Osteoblast (primary cell): ENCODE data around the gene ADAM12. TPM values are rescaled to one million over a fixed set of nuclear protein-coding genes. Genes with fewer than 3 reads are reported as not detected.

ENCODE experiments used
- DNase-seq: peaks from one replicate; pipeline ENCODE4 v3.0.0; 2011; ENCODE audit warnings: low spot score, mixed read lengths; ENCODE audit not compliant: insufficient read length; ENCODE audit errors: missing footprints
- H2AFZ ChIP-seq: 2 replicates; pipeline ENCODE4 v1.6.0; 2011; ENCODE audit warnings: mild to moderate bottlenecking, low read length
- H3K27ac ChIP-seq: 2 replicates; pipeline ENCODE4 v1.5.1; 2011; ENCODE audit warnings: mild to moderate bottlenecking, low read depth, low read length, moderate library complexity
- H3K27me3 ChIP-seq: 2 replicates; pipeline ENCODE4 v1.6.0; 2012; ENCODE audit warnings: mild to moderate bottlenecking, control low read depth, inconsistent platforms, low read length, moderate library complexity; ENCODE audit not compliant: insufficient read depth
- H3K36me3 ChIP-seq: 2 replicates; pipeline ENCODE4 v1.5.1; 2011; ENCODE audit warnings: mild to moderate bottlenecking, low read length, control low read depth, moderate library complexity; ENCODE audit not compliant: insufficient read depth
- H3K4me1 ChIP-seq: 2 replicates; pipeline ENCODE4 v1.5.1; 2011; ENCODE audit warnings: mild to moderate bottlenecking, low read length, control low read depth, moderate library complexity; ENCODE audit not compliant: insufficient read depth
- H3K4me2 ChIP-seq: 2 replicates; pipeline ENCODE4 v1.6.0; 2011; ENCODE audit warnings: mild to moderate bottlenecking, low read length; ENCODE audit not compliant: insufficient read depth
- H3K4me3 ChIP-seq: fragments of 200-600 bp; sonication (generic); 3 replicates; pipeline ENCODE4 v1.5.1; 2012; ENCODE audit warnings: mild to moderate bottlenecking, low read length, inconsistent platforms; ENCODE audit not compliant: insufficient read depth
- H3K79me2 ChIP-seq: 2 replicates; pipeline ENCODE4 v1.6.0; 2012; ENCODE audit warnings: mild to moderate bottlenecking, low read length, control low read depth, inconsistent platforms; ENCODE audit not compliant: insufficient read depth
- H3K9me3 ChIP-seq: 2 replicates; pipeline ENCODE4 v1.5.1; 2011; ENCODE audit warnings: low read depth, low read length, control low read depth
- H4K20me1 ChIP-seq: 2 replicates; pipeline ENCODE4 v1.6.0; 2012; ENCODE audit warnings: mild to moderate bottlenecking, low read length, control low read depth; ENCODE audit not compliant: insufficient read depth
- CTCF ChIP-seq: IDR thresholded peaks from 2 replicates; pipeline ENCODE4 v1.5.1; 2011; ENCODE audit warnings: mild to moderate bottlenecking, low read depth, low read length, moderate library complexity; ENCODE audit errors: extremely low read depth
- total RNA-seq: library from RNA; depleted of rRNA; stranded (reverse); fragments of >200 nt; gene quantifications from 2 replicates; pipeline ENCODE4 v1.2.3, GENCODE V29; 2012

Gene ADAM12
- total RNA-seq, 1 donor = 345 TPM

DNA sequence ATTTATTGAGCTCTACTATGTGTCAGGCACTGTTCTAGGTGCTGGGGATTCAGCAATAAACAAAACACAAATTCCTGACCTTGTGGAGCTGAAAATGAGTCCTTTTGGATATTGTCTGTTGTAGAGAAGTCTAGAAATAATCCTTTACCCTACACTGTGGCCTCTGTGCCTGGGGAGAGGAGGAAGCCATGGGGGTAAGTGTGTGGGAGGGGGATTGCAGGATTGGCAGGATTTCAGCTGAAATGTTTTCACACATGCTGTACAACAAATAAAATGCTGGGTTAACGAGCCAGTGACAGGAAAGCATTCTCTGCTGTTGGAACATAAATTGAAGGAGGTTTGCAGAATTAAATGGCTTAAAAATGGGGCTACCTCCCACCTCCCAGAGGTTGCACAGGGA, 302.5 kb downstream of the ADAM12 start:
- no peaks in the 10 kb centered on the region for H3K79me2 ChIP-seq
- TF ChIP-seq CTCF = no peak
- H3K9me3 ChIP-seq = no peaks in the 10 kb centered on the region
- H3K27me3 ChIP-seq = no peaks in the 10 kb centered on the region
- no peak overlapping the region for H3K4me3 ChIP-seq
- no peaks in the 10 kb centered on the region for H4K20me1 ChIP-seq
- peaks cover 44% of the 10 kb centered on the region for H3K36me3 ChIP-seq
- DNase-seq = no peak
- no peak overlapping the region for H3K27ac ChIP-seq
- no peak overlapping the region for H2AFZ ChIP-seq
- no peak overlapping the region for H3K4me2 ChIP-seq
- H3K4me1 ChIP-seq = peaks cover 32% of the 10 kb centered on the region

DNA sequence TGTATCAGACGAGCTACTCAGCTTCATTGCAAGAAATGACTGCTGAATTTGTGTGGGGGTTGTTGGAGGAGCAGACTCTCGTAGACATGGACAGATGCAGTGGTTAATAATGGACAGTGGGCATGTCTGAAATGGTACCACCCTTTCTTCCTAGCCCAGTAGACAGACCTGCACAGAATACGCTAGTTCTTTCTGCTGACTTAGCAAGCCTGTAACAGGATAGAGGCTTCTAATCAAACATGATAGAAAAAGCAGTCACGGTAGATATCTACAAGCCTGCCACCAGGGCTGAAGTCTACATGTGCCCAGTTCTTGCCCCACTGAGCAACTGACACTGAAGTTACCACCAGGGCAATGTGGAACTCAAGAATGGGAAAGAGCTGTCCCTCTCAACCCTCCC, 303.9 kb downstream of the ADAM12 start:
- no peak for DNase-seq
- H4K20me1 ChIP-seq = no peaks in the 10 kb centered on the region
- no peaks in the 10 kb centered on the region for H3K9me3 ChIP-seq
- H3K4me3 ChIP-seq = no peak overlapping the region
- TF ChIP-seq CTCF = no peak
- peaks cover 48% of the 10 kb centered on the region for H3K36me3 ChIP-seq
- no peak overlapping the region for H3K4me2 ChIP-seq
- H3K27ac ChIP-seq = no peak overlapping the region
- no peaks in the 10 kb centered on the region for H3K27me3 ChIP-seq
- H3K79me2 ChIP-seq = peaks cover under 1% of the 10 kb centered on the region
- H3K4me1 ChIP-seq = peaks cover 34% of the 10 kb centered on the region
- H2AFZ ChIP-seq = no peak overlapping the region

DNA sequence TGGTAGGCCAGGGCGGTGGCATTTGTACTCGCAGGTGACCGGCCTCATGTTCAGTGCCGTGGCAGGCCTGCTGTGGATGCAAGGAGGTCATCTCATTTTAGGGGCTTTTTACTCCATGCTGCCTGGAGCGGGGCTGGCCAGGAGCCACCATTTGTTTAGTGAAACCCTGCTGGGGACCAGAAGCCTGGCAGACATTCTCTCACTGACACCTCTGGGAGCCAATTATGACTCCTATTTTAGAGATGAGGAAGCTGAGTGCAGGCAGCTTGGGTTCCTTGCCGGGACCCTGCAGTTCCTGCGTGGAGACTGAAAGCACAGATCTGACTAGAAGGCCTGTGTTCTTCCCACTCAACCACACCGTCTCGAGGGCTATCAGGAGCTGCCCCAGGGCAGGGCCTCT, 305.3 kb downstream of the ADAM12 start:
- Histone ChIP-seq H3K4me3 (no peak overlapping the region), H3K9me3 (no peaks in the 10 kb centered on the region), H4K20me1 (no peaks in the 10 kb centered on the region), H3K79me2 (peaks cover 4% of the 10 kb centered on the region), H3K27ac (peak overlapping the region; percentile 89), H2AFZ (no peak overlapping the region), H3K36me3 (peaks cover 47% of the 10 kb centered on the region), H3K27me3 (no peaks in the 10 kb centered on the region), H3K4me2 (no peak overlapping the region), H3K4me1 (peaks cover 31% of the 10 kb centered on the region)
- TF ChIP-seq CTCF = no peak
- DNase-seq = no peak

- Histone ChIP-seq H3K4me3 (peak overlapping the region; percentile 45), H3K79me2 (peaks cover 5% of the 10 kb centered on the region), H3K9me3 (no peaks in the 10 kb centered on the region), H2AFZ (peak overlapping the region; percentile 48), H3K27ac (peak overlapping the region; percentile 89), H3K4me1 (peaks cover 30% of the 10 kb centered on the region), H3K36me3 (peaks cover 38% of the 10 kb centered on the region), H4K20me1 (no peaks in the 10 kb centered on the region), H3K4me2 (peak overlapping the region; percentile 73), H3K27me3 (no peaks in the 10 kb centered on the region)
- no peak for TF ChIP-seq CTCF
- DNase-seq = no peak
Observed at GRCh38 chr10:126081841-126082466, 306.3 kb downstream of the ADAM12 start.
